ENCODE results near the gene NEDD9. TPM values are rescaled to one million over a fixed set of nuclear protein-coding genes. Genes with fewer than 3 reads are reported as not detected.

NEDD9 gene
- total and polyA plus RNA-seq, 2 donors (not counting 1 experiment from before 2014, with no cell fraction given) = 38.9 to 46.2 TPM

DNA sequence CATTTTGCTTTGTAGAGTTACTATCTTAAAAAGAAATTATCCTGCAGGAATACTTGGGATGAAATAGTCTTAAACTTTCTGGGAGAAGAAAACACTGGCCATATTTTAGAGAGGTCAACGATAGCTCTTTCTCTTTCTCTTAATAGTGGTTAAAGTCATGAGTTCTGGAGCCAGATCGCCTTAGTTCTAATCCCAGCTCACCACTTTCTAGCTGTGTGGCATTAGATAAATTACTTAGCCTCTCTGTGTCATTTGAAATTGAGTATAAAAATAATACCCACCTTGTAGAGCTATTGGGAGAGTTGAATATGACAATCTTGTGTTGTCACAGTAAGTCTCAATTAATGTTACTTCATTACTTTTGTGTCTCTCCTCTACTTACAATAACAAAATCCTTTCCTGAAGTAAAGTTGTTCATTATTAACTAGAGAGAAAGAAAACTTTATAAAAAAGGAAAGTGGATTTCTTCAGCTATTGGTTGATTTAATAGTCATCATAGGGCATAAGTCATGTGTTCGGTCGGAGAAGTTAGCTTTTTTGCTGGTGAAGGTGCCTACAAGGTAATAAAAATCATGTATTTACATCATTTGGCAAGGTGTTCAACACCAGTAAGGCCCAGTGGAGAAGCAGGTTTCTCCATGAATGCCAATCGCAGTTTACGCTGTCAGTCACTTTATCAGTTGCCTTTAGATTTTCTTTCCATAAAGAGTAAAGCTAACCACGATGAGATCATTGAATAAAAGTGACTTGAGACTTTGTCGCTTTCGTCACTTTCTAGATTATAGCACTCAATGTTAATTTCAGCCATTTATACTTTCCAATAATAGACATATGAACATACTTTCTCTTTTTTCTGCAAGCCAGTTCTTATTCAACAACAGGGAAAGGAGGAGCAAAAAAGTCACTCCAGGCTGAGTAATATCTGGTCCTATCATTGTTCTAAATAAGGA is 2.0 kb downstream of the NEDD9 start:
- TF ChIP-seq EZH2 (IDR thresholded peaks at IDR 0.05; ENCODE audit: borderline replicate concordance, insufficient read depth, low read depth, low read length, poor library complexity, severe bottlenecking) = no peak
- TF ChIP-seq, protein P1, sequence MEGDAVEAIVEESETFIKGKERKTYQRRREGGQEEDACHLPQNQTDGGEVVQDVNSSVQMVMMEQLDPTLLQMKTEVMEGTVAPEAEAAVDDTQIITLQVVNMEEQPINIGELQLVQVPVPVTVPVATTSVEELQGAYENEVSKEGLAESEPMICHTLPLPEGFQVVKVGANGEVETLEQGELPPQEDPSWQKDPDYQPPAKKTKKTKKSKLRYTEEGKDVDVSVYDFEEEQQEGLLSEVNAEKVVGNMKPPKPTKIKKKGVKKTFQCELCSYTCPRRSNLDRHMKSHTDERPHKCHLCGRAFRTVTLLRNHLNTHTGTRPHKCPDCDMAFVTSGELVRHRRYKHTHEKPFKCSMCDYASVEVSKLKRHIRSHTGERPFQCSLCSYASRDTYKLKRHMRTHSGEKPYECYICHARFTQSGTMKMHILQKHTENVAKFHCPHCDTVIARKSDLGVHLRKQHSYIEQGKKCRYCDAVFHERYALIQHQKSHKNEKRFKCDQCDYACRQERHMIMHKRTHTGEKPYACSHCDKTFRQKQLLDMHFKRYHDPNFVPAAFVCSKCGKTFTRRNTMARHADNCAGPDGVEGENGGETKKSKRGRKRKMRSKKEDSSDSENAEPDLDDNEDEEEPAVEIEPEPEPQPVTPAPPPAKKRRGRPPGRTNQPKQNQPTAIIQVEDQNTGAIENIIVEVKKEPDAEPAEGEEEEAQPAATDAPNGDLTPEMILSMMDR (IDR thresholded peaks at IDR 0.05) = no peak
- WGBS (ENCODE audit: insufficient coverage) = 97% methylated on average over 6 of the region's 9 CpGs
- POLR2A ChIA-PET = no interaction called here
- Mint-ChIP-seq H3K27ac (no peak overlapping the region), H3K4me1 (peaks cover 43% of the 10 kb centered on the region), H3K4me3 (no peak overlapping the region), H3K9me3 (ENCODE audit: insufficient read depth) (no peaks in the 10 kb centered on the region), H3K27me3 (no peaks in the 10 kb centered on the region)
- Histone ChIP-seq H2AFZ (ENCODE audit: insufficient read depth, low read depth, low read length, poor library complexity, severe bottlenecking) (no peak overlapping the region), H3K27ac (ENCODE audit: low read length in 2 of 2) (no peak overlapping the region), H3K4me1 (ENCODE audit: control insufficient read depth in 2 of 2, insufficient read depth in 2 of 2, low read length in 2 of 2) (peaks cover 21 to 24% of the 10 kb centered on the region in 2 donors), H3K36me3 (replicated peaks in 1 of 2; ENCODE audit: control extremely low read depth in 1 of 2, control insufficient read depth in 1 of 2, extremely low read depth in 1 of 2, insufficient read depth in 2 of 2, low read length in 1 of 2) (peaks cover 0 to 8% of the 10 kb centered on the region in 2 experiments), H4K20me1 (ENCODE audit: control insufficient read depth, insufficient read depth, low read length, poor library complexity, severe bottlenecking) (peaks cover 19% of the 10 kb centered on the region), H3K27me3 (replicated peaks in 1 of 4; ENCODE audit: control extremely low read depth in 1 of 4, control insufficient read depth in 3 of 4, insufficient read depth in 4 of 4, low read length in 3 of 4) (no peaks in the 10 kb centered on the region), H3K9me3 (ENCODE audit: control extremely low read depth in 1 of 3, control insufficient read depth in 2 of 3, insufficient read depth in 1 of 3, low read length in 2 of 3) (no peaks in the 10 kb centered on the region), H3K79me2 (ENCODE audit: control insufficient read depth, insufficient read depth, low read length) (peaks cover 67% of the 10 kb centered on the region), H3K4me2 (replicated peaks; ENCODE audit: low read depth, low read length, poor library complexity, severe bottlenecking) (no peak overlapping the region), H3K4me3 (ENCODE audit: control extremely low read depth in 1 of 5, extremely low read depth in 1 of 5, insufficient read depth in 1 of 5, low read depth in 2 of 5, low read length in 4 of 5) (no peak overlapping the region), H3K9ac (ENCODE audit: low read length) (no peak overlapping the region)
- intact Hi-C loops (cut with micrococcal nuclease) = loop anchor here (5.0 kb wide), 1 partner anchor 393 kb away; the partner anchor contains the start of gene MAK
- ATAC-seq (ENCODE audit: low read depth) (no peak), DNase-seq (no peak)
- CTCF ChIA-PET = interaction anchor here (0.6 to 2.6 kb wide), 5 partner anchors 58 to 1674 kb away, joined by 3 to 15 read pairs (median 3); no protein-coding TSS in a partner anchor

DNA sequence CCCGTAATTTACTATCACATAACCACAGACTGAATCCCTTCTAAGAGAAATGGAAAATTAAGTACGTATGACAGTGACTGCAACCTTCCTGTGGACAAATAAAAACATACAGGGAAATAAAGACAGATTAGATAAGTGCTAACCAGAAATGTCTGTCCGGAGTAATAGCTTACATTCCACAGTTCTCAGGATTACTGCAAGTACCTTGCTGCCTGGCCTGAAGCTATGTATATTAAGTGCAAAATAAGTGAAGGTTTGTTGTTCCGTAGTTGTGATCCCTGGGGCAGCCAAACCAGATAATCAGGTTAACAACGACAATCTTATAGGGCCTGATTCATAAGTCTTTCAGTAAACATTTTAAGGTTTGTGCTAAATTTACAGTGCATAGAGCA is 2.8 kb downstream of the NEDD9 start:
- WGBS (ENCODE audit: insufficient coverage) = 100% methylated on average over 2 of the region's 5 CpGs
- intact Hi-C loops (cut with micrococcal nuclease) = loop anchor here (5.0 kb wide), 1 partner anchor 392 kb away; the partner anchor contains the start of gene MAK
- ATAC-seq (ENCODE audit: low read depth) = no peak
- Histone ChIP-seq H3K36me3 (replicated peaks in 1 of 2; ENCODE audit: control extremely low read depth in 1 of 2, control insufficient read depth in 1 of 2, extremely low read depth in 1 of 2, insufficient read depth in 2 of 2, low read length in 1 of 2) (peaks cover 0 to 8% of the 10 kb centered on the region in 2 experiments), H3K9me3 (ENCODE audit: control extremely low read depth in 1 of 3, control insufficient read depth in 2 of 3, insufficient read depth in 1 of 3, low read length in 2 of 3) (no peaks in the 10 kb centered on the region), H3K79me2 (ENCODE audit: control insufficient read depth, insufficient read depth, low read length) (peaks cover 75% of the 10 kb centered on the region), H4K20me1 (ENCODE audit: control insufficient read depth, insufficient read depth, low read length, poor library complexity, severe bottlenecking) (peaks cover 19% of the 10 kb centered on the region), H3K27ac (ENCODE audit: low read length in 2 of 2) (no peak overlapping the region), H3K9ac (ENCODE audit: low read length) (no peak overlapping the region), H3K4me3 (ENCODE audit: control extremely low read depth in 1 of 5, extremely low read depth in 1 of 5, insufficient read depth in 1 of 5, low read depth in 2 of 5, low read length in 4 of 5) (no peak overlapping the region), H3K4me2 (replicated peaks; ENCODE audit: low read depth, low read length, poor library complexity, severe bottlenecking) (no peak overlapping the region), H3K4me1 (ENCODE audit: control insufficient read depth in 2 of 2, insufficient read depth in 2 of 2, low read length in 2 of 2) (peaks cover 27 to 28% of the 10 kb centered on the region in 2 donors), H3K27me3 (replicated peaks in 1 of 4; ENCODE audit: control extremely low read depth in 1 of 4, control insufficient read depth in 3 of 4, insufficient read depth in 4 of 4, low read length in 3 of 4) (no peaks in the 10 kb centered on the region), H2AFZ (ENCODE audit: insufficient read depth, low read depth, low read length, poor library complexity, severe bottlenecking) (no peak overlapping the region)
- ChIA-PET POLR2A (no interaction called here), CTCF (interaction anchor here (0.9 to 2.6 kb wide), 2 partner anchors 57 to 266 kb away, joined by 3 to 15 read pairs; no protein-coding TSS in a partner anchor)
- Mint-ChIP-seq H3K4me1 (peaks cover 49% of the 10 kb centered on the region), H3K27ac (no peak overlapping the region), H3K9me3 (ENCODE audit: insufficient read depth) (no peaks in the 10 kb centered on the region), H3K27me3 (no peaks in the 10 kb centered on the region), H3K4me3 (no peak overlapping the region)
- no peak for DNase-seq
- TF ChIP-seq EZH2 (IDR thresholded peaks at IDR 0.05; ENCODE audit: borderline replicate concordance, insufficient read depth, low read depth, low read length, poor library complexity, severe bottlenecking) = no peak
- TF ChIP-seq, protein P1 (IDR thresholded peaks at IDR 0.05) = no peak

Data from B cell (primary cell).